Osteocyte (in vitro differentiated cells): Measurements from ENCODE around the gene ZMYND8. TPM values are rescaled to one million over a fixed set of nuclear protein-coding genes. Genes with fewer than 3 reads are reported as not detected.

Experiments
- DNase-seq: peaks from one replicate; pipeline ENCODE4 v3.0.0; 2021; ENCODE audit warnings: mixed read lengths; ENCODE audit not compliant: unreplicated experiment; ENCODE audit errors: extremely low spot score
- H3K27ac Mint-ChIP-seq: one replicate; pipeline ENCODE4 v1.8.0; 2021; ENCODE audit warnings: mild to moderate bottlenecking, mixed read lengths; ENCODE audit not compliant: unreplicated experiment
- H3K27me3 Mint-ChIP-seq: one replicate; pipeline ENCODE4 v1.8.0; 2021; ENCODE audit warnings: mixed read lengths; ENCODE audit not compliant: unreplicated experiment
- H3K36me3 Mint-ChIP-seq: one replicate; pipeline ENCODE4 v1.8.0; 2021; ENCODE audit warnings: mixed read lengths; ENCODE audit not compliant: unreplicated experiment
- H3K4me1 Mint-ChIP-seq: one replicate; pipeline ENCODE4 v1.8.0; 2021; ENCODE audit warnings: mixed read lengths; ENCODE audit not compliant: unreplicated experiment
- H3K4me3 Mint-ChIP-seq: one replicate; pipeline ENCODE4 v1.8.0; 2021; ENCODE audit warnings: mild to moderate bottlenecking, moderate library complexity, mixed read lengths; ENCODE audit not compliant: unreplicated experiment
- H3K9me3 Mint-ChIP-seq: one replicate; pipeline ENCODE4 v1.8.0; 2021; ENCODE audit warnings: mixed read lengths; ENCODE audit not compliant: unreplicated experiment
- CTCF ChIP-seq: fragments of 200-600 bp; sonication (generic); IDR thresholded peaks from 2 replicates; pipeline ENCODE4 v1.5.0; 2021; ENCODE audit warnings: antibody characterized with exemption, mild to moderate bottlenecking, moderate library complexity
- total RNA-seq: library from RNA; stranded (reverse); gene quantifications from 2 replicates; pipeline ENCODE4 v1.2.1, GENCODE V29; 2021

ZMYND8 gene
- total RNA-seq, 1 donor from 2014 or later = 96.5 TPM

- DNase-seq = no peak
- no peak for TF ChIP-seq CTCF
- no peak overlapping the region for H3K27ac Mint-ChIP-seq
- no peak overlapping the region for H3K4me3 Mint-ChIP-seq
- peaks cover 37% of the 10 kb centered on the region for H3K4me1 Mint-ChIP-seq
- no peaks in the 10 kb centered on the region for H3K9me3 Mint-ChIP-seq
- no peaks in the 10 kb centered on the region for H3K36me3 Mint-ChIP-seq
- no peaks in the 10 kb centered on the region for H3K27me3 Mint-ChIP-seq
These were observed 1.6 kb downstream of the ZMYND8 start for GRCh38 chr20:47354714-47355488.

GRCh38 chr20:47354464-47354713, 2.1 kb downstream of the ZMYND8 start:
- Mint-ChIP-seq H3K27me3 (no peaks in the 10 kb centered on the region), H3K4me3 (no peak overlapping the region), H3K27ac (no peak overlapping the region), H3K36me3 (no peaks in the 10 kb centered on the region), H3K9me3 (no peaks in the 10 kb centered on the region), H3K4me1 (peaks cover 32% of the 10 kb centered on the region)
- DNase-seq = no peak
- TF ChIP-seq CTCF = no peak

GRCh38 chr20:47353692-47354463, 2.6 kb downstream of the ZMYND8 start:
- Mint-ChIP-seq H3K9me3 (no peaks in the 10 kb centered on the region), H3K36me3 (no peaks in the 10 kb centered on the region), H3K27me3 (no peaks in the 10 kb centered on the region), H3K27ac (no peak overlapping the region), H3K4me3 (no peak overlapping the region), H3K4me1 (peaks cover 27% of the 10 kb centered on the region)
- no peak for TF ChIP-seq CTCF
- no peak for DNase-seq

GRCh38 chr20:47353239-47353691, 3.2 kb downstream of the ZMYND8 start:
- H3K4me1 Mint-ChIP-seq = peaks cover 21% of the 10 kb centered on the region
- H3K4me3 Mint-ChIP-seq = no peak overlapping the region
- H3K36me3 Mint-ChIP-seq = no peaks in the 10 kb centered on the region
- H3K9me3 Mint-ChIP-seq = no peaks in the 10 kb centered on the region
- no peak for DNase-seq
- no peak overlapping the region for H3K27ac Mint-ChIP-seq
- no peak for TF ChIP-seq CTCF
- H3K27me3 Mint-ChIP-seq = no peaks in the 10 kb centered on the region
